Spleen (tissue), 11 donors: ENCODE results near the gene PRR7. TPM values are rescaled to one million over a fixed set of nuclear protein-coding genes. Genes with fewer than 3 reads are reported as not detected.

ENCODE experiments used
- DNase-seq: peaks from one replicate; pipeline ENCODE4 v3.0.0-alpha.2; 2020
- H3K27ac ChIP-seq, 8 donors: fragments of 200-600 bp; sonication (generic) in 7 of 8; 1 replicate in 4 of 8; 2 replicates in 4 of 8; pipeline versions ENCODE4 v1.5.0 to v1.8.0; 2016 to 2021; ENCODE audit warnings: inconsistent platforms in 4 of 8, mild to moderate bottlenecking in 4 of 8, moderate library complexity in 1 of 8
- H3K27me3 ChIP-seq, 7 donors: fragments of 200-600 bp; sonication (generic) in 6 of 7; replicated peaks in 1 of 7; 1 replicate in 4 of 7; 2 replicates in 3 of 7; pipeline versions ENCODE4 v1.5.0 to v1.8.0; 2016 to 2021; ENCODE audit warnings: inconsistent platforms in 3 of 7, mild to moderate bottlenecking in 1 of 7
- H3K36me3 ChIP-seq, 6 donors: fragments of 200-600 bp; sonication (generic) in 5 of 6; 1 replicate in 4 of 6; 2 replicates in 2 of 6; pipeline versions ENCODE4 v1.5.0 to v1.8.0; 2016 to 2021; ENCODE audit warnings: inconsistent platforms in 2 of 6
- H3K4me1 ChIP-seq, 6 donors: fragments of 200-600 bp; sonication (generic) in 5 of 6; 1 replicate in 3 of 6; 2 replicates in 3 of 6; pipeline versions ENCODE4 v1.5.0 to v1.8.0; 2016 to 2021; ENCODE audit warnings: inconsistent platforms in 3 of 6
- H3K4me3 ChIP-seq, 8 donors: fragments of 200-600 bp; sonication (generic) in 7 of 8; 1 replicate in 4 of 8; 2 replicates in 4 of 8; pipeline versions ENCODE4 v1.5.0 to v1.8.0; 2016 to 2021; ENCODE audit warnings: inconsistent platforms in 4 of 8, mild to moderate bottlenecking in 4 of 8, moderate library complexity in 2 of 8
- H3K9me3 ChIP-seq, 8 donors: fragments of 200-600 bp; sonication (generic) in 7 of 8; 1 replicate in 4 of 8; 2 replicates in 4 of 8; pipeline versions ENCODE4 v1.5.0 to v1.8.0; 2016 to 2021; ENCODE audit warnings: inconsistent platforms in 4 of 8
- POLR2A ChIP-seq, 3 donors: fragments of 450-650 bp; IDR thresholded peaks; one replicate each; pipeline ENCODE4 v1.5.1; 2017; ENCODE audit warnings: antibody characterized with exemption in 3 of 3, mild to moderate bottlenecking in 1 of 3
- POLR2AphosphoS5 ChIP-seq, 3 donors: sonication (generic); formaldehyde crosslinking; IDR thresholded peaks; one replicate each; pipeline ENCODE4 v1.5.1; 2017; ENCODE audit warnings: antibody characterized with exemption in 3 of 3
- WGBS, 5 donors: extraction: QIAGEN DNeasy Blood & Tissue Kit in 3 of 5; methylation state at CpG; one replicate each; pipeline versions ENCODE4 v1.1.5 to v1.1.7; 2013 to 2018; 5-methylcytosine and 5-hydroxymethylcytosine counted together
- intact Hi-C: fragments of 100-400 bp; cut with DNase I; formaldehyde crosslinking; loops from one replicate; pipeline ENCODE4 v1.15.0; 2023; ENCODE audit warnings: low total_unique reads
- polyA plus RNA-seq, 3 donors: library from polyadenylated mRNA; stranded (reverse); fragments of 200-250 nt; gene quantifications; one replicate each; pipeline ENCODE4 v1.2.1, GENCODE V29; 2013
- total RNA-seq, 7 donors: library from RNA; depleted of rRNA in 3 of 7; stranded (reverse); fragments of >200 nt in 3 of 7; fragmentation: NEBNext Ultra II Directional in 4 of 7; extraction: Animal tissue kit (Norgen Biotek cat#: 25700) in 4 of 7; gene quantifications; one replicate each; pipeline versions ENCODE4 v1.1.0 to v1.2.1, GENCODE V29; 2016 to 2021
- TF ChIP-seq, protein P1 (sequence below), 11 experiments: fragments of 200-600 bp in 7 of 11; fragments of 450-650 bp in 4 of 11; sonication (generic) in 4 of 11; IDR thresholded peaks in 8 of 11; conservative IDR thresholded peaks in 3 of 11; 1 replicate in 7 of 11; 2 replicates in 4 of 11; pipeline versions ENCODE4 v1.4.0 to v1.8.0; 2016 to 2021; ENCODE audit warnings: antibody characterized with exemption in 11 of 11, inconsistent platforms in 4 of 11, mild to moderate bottlenecking in 1 of 11
- donor health status: healthy with polysubstance abuse.
- donor health status: DM: no; HTN: no; CAD: no; lungs with moderate emphysema.
- donor health status: DM: no; HTN: no; CAD: no.
- donor health status: Bipolar disorder and iron deficiency.
- donor health status: healthy.
- donor health status: DM: no; HTN: no; CAD: no.
- donor health status: DM: yes; HTN: yes; CAD: no.

PRR7 gene
- total and polyA plus RNA-seq, 10 donors, result 1.7 to 5.7 (median 4.6) TPM; not detected in 1

DNA sequence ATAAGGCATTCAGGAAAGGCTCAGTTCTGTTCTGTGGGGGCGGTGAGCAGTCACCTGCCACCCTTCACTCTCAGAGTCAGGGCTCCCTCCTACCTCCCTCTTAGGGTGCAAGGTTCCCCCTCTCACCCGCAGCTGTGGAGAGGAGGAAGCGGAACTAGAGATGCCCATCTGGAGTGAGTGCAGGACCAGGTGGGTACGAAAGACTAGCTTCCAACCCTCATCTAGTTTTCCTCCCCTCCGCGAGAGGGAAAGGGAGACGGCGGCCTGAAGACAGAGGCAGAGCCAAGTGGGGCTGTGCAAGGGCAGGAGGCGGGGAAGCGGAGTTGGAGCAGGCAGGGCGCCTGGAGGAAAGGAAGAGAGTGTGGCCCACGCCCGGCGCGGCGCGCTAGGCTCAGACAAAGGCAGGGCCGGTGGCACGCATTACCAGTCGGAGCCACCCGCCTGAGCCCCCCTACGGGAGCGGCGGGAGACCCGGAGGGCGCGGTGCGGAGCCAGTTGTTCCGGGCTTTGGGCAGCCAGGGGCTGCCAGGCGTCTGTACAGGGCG lies 7.3 kb downstream of the PRR7 start:
- H3K36me3 ChIP-seq, result peaks cover 0 to 13% (median 2%) of the 10 kb centered on the region in 6 donors
- peaks cover 0 to 24% (median 0%) of the 10 kb centered on the region in 7 donors for H3K27me3 ChIP-seq
- peak overlapping the region; percentile 76 to 95 (median 90) for H3K27ac ChIP-seq
- no peak for DNase-seq
- 4 to 7% (median 5%) methylated on average over 21 to 31 of the region's 31 CpGs for WGBS, 5 donors
- no peaks in the 10 kb centered on the region for H3K9me3 ChIP-seq
- H3K4me1 ChIP-seq, result peaks cover 11 to 63% (median 43%) of the 10 kb centered on the region in 6 donors
- TF ChIP-seq POLR2A (IDR thresholded peaks at IDR 0.05) (no peak), POLR2AphosphoS5 (IDR thresholded peaks at IDR 0.05) (peak in 1 of 3 donors; percentile 56)
- TF ChIP-seq, protein P1, sequence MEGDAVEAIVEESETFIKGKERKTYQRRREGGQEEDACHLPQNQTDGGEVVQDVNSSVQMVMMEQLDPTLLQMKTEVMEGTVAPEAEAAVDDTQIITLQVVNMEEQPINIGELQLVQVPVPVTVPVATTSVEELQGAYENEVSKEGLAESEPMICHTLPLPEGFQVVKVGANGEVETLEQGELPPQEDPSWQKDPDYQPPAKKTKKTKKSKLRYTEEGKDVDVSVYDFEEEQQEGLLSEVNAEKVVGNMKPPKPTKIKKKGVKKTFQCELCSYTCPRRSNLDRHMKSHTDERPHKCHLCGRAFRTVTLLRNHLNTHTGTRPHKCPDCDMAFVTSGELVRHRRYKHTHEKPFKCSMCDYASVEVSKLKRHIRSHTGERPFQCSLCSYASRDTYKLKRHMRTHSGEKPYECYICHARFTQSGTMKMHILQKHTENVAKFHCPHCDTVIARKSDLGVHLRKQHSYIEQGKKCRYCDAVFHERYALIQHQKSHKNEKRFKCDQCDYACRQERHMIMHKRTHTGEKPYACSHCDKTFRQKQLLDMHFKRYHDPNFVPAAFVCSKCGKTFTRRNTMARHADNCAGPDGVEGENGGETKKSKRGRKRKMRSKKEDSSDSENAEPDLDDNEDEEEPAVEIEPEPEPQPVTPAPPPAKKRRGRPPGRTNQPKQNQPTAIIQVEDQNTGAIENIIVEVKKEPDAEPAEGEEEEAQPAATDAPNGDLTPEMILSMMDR (IDR thresholded peaks at IDR 0.05 in 8 of 11, conservative IDR thresholded peaks at IDR 0.05 in 3 of 11), result no peak
- H3K4me3 ChIP-seq, result peak overlapping the region; percentile 14 to 83 (median 68)
- intact Hi-C loops, result loop anchor here (5.0 to 10.0 kb wide), 2 partner anchors 52 to 139 kb away; partner anchors contain the start of genes MXD3 and PFN3

DNA sequence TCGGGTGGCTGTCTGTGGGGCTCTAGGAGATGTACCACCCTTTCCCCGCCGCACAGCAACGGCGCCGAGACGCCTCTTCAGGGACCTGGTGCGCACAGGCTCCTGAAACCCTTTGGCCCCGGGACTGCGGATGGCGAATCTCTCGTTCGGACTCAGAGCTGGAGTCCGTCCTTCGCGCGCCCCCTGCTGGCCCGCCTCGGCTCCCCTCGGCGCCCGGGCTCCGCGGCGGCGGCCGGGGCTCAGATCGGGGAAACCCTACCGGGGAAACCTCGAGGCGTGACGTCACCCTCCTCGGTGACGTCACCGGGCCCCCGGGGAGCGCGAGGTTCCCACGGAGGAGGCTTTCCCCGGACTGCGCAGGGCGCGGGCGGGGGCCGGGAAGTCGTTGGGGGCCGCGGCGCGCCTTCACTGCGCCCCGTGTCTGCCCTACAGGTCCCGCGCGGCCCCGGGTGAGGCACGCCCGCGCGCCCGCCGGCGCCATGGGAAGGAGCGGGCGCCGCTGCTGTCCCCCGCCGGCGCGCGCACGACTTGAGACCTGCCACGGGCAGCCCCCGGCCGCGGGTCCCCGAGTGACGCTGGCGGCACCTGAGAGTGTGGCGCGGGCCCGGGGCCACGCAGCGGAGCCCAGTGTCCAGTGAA lies 7.9 kb downstream of the PRR7 start:
- H3K4me3 ChIP-seq, result peak overlapping the region; percentile 61 to 83 (median 71)
- peak; percentile 71 to 84 (median 72) for TF ChIP-seq POLR2AphosphoS5 (IDR thresholded peaks at IDR 0.05)
- no peak for TF ChIP-seq POLR2A (IDR thresholded peaks at IDR 0.05)
- TF ChIP-seq, protein P1 (IDR thresholded peaks at IDR 0.05 in 8 of 11, conservative IDR thresholded peaks at IDR 0.05 in 3 of 11), result peak; percentile 93 to 100 (median 98)
- H3K9me3 ChIP-seq, result no peaks in the 10 kb centered on the region
- peaks cover 0 to 18% (median 2%) of the 10 kb centered on the region in 6 donors for H3K36me3 ChIP-seq
- peak; percentile 99 for DNase-seq
- H3K4me1 ChIP-seq, result peaks cover 11 to 57% (median 41%) of the 10 kb centered on the region in 6 donors
- intact Hi-C loops, result loop anchor here (5.0 to 10.0 kb wide), 2 partner anchors 52 to 140 kb away; partner anchors contain the start of genes MXD3 and PFN3
- peaks cover 0 to 19% (median 0%) of the 10 kb centered on the region in 7 donors for H3K27me3 ChIP-seq
- WGBS, 5 donors, result 0 to 1% (median 0%) methylated on average over 26 to 84 of the region's 84 CpGs; no CpG with 5 or more reads in 1 of the 5 donors
- peak overlapping the region; percentile 76 to 95 (median 90) for H3K27ac ChIP-seq

DNA sequence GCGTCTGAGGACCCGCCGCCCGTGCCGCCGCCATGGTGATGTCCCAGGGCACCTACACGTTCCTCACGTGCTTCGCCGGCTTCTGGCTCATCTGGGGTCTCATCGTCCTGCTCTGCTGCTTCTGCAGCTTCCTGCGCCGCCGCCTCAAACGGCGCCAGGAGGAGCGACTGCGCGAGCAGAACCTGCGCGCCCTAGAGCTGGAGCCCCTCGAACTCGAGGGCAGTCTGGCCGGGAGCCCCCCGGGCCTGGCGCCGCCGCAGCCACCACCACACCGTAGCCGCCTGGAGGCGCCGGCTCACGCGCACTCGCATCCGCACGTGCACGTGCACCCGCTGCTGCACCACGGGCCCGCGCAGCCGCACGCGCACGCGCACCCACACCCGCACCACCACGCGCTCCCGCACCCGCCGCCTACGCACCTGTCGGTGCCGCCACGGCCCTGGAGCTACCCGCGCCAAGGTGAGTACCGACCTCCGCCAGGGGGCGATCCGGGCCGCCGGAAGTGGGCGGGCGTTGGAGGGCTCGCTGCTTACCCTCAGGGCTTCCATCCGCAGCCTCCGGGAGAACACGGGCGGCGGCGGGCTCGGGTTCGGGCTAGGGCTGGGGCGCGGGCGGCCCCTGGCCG lies 8.5 kb downstream of the PRR7 start:
- DNase-seq, result peak; percentile 98
- intact Hi-C loops, result loop anchor here (10.0 kb wide), 1 partner anchor 140 kb away; the partner anchor contains the start of gene MXD3
- Histone ChIP-seq H3K27me3 (peaks cover 0 to 12% (median 0%) of the 10 kb centered on the region in 7 donors), H3K9me3 (no peaks in the 10 kb centered on the region), H3K4me3 (peak overlapping the region; percentile 61 to 83 (median 71)), H3K36me3 (peaks cover 0 to 18% (median 2%) of the 10 kb centered on the region in 6 donors), H3K4me1 (peaks cover 11 to 54% (median 41%) of the 10 kb centered on the region in 6 donors), H3K27ac (peak overlapping the region; percentile 76 to 95 (median 90))
- TF ChIP-seq, protein P1 (IDR thresholded peaks at IDR 0.05 in 8 of 11, conservative IDR thresholded peaks at IDR 0.05 in 3 of 11), result peak; percentile 64 to 86 (median 79)
- TF ChIP-seq POLR2A (IDR thresholded peaks at IDR 0.05) (peak in 1 of 3 donors; percentile 2), POLR2AphosphoS5 (IDR thresholded peaks at IDR 0.05) (peak; percentile 71 to 85 (median 80))
- 0 to 1% (median 0%) methylated on average over 29 to 80 of the region's 80 CpGs for WGBS, 5 donors
